Activated naive CD8-positive, alpha-beta T cell treated with anti-CD3 and anti-CD28 coated beads, Interleukin-2, amount 10 ng/mL, durations not matched to agents 7 days and 5 days (primary cell): Measurements from ENCODE around the gene RIMBP2. TPM values are rescaled to one million over a fixed set of nuclear protein-coding genes. Genes with fewer than 3 reads are reported as not detected.

Experiments used
- total RNA-seq, 2 experiments: library from RNA; stranded (reverse); gene quantifications; one replicate each; pipeline ENCODE4 v1.2.3, GENCODE V29; 2021

RIMBP2 gene
- total RNA-seq, 2 experiments from 2014 or later: not detected

Other genes starting within 250 kb of the RIMBP2 start
- 10 to 100 TPM; 20.7 to 22.5 TPM for gene STX2, start 123.0 kb upstream of the RIMBP2 start, total RNA-seq
- 100 to 1,000 TPM; 798 to 821 TPM for gene RAN, start 155.8 kb upstream of the RIMBP2 start, total RNA-seq
- not detected for gene ADGRD1, start 237.6 kb upstream of the RIMBP2 start, total RNA-seq